NCI-H526 treated with DMSO at 0.1 percent for 48 hours (cell line): ENCODE measurements around the gene KLHL40.

Experiments
- DNase-seq: peaks from one replicate; lab custom pipeline; 2025; lab: John Stamatoyannopoulos, UW

KLHL40 gene

GRCh38 chr3:42685363-42685881 is at the start of gene KLHL40:
TSS of gene KLHL40 (plus strand) at chr3:42685537. CDS start at chr3:42685619, 82 bp downstream.
- DNase-seq, result no peak

- no peak for DNase-seq
Measured at GRCh38 chr3:42637001-42637400, 48.3 kb upstream of the KLHL40 start.

- DNase-seq, result no peak
Measured at GRCh38 chr3:42638339-42638842, 46.9 kb upstream of the KLHL40 start.

GRCh38 chr3:42639192-42639591 is 46.1 kb upstream of the KLHL40 start:
- no peak for DNase-seq

- no peak for DNase-seq
Measured at GRCh38 chr3:42640129-42640528, 45.2 kb upstream of the KLHL40 start.

GRCh38 chr3:42640771-42641370 is 44.5 kb upstream of the KLHL40 start:
- no peak for DNase-seq

GRCh38 chr3:42647821-42648459 is 37.4 kb upstream of the KLHL40 start:
- DNase-seq, result no peak

- DNase-seq, result no peak
Measured at GRCh38 chr3:42649006-42649405, 36.3 kb upstream of the KLHL40 start.

GRCh38 chr3:42649783-42650182 is 35.6 kb upstream of the KLHL40 start:
- no peak for DNase-seq

- no peak for DNase-seq
Measured at GRCh38 chr3:42651248-42652091, 33.9 kb upstream of the KLHL40 start.

- no peak for DNase-seq
Measured at GRCh38 chr3:42652251-42652610, 33.1 kb upstream of the KLHL40 start.

GRCh38 chr3:42652611-42653302 is 32.6 kb upstream of the KLHL40 start:
- DNase-seq, result no peak

GRCh38 chr3:42653303-42653559 is 32.1 kb upstream of the KLHL40 start:
- DNase-seq, result no peak

GRCh38 chr3:42653560-42654330 is 31.6 kb upstream of the KLHL40 start, which contains the start of gene ZBTB47:
TSS of gene ZBTB47 (plus strand) at chr3:42653697. CDS start at chr3:42658356, 4,659 bp downstream.
- no peak for DNase-seq

GRCh38 chr3:42654331-42655201 is 30.8 kb upstream of the KLHL40 start:
- DNase-seq, result no peak

- DNase-seq, result no peak
Measured at GRCh38 chr3:42655331-42655888, 29.9 kb upstream of the KLHL40 start.

- DNase-seq, result no peak
Measured at GRCh38 chr3:42655980-42656679, 29.2 kb upstream of the KLHL40 start.

- no peak for DNase-seq
Measured at GRCh38 chr3:42656680-42657610, 28.4 kb upstream of the KLHL40 start.
